IgD-negative memory B cell (primary cell): ENCODE measurements around the gene TBC1D8. TPM values are rescaled to one million over a fixed set of nuclear protein-coding genes. Genes with fewer than 3 reads are reported as not detected.
A peak's percentile ranks its signal among the peaks of the same experiment; 100 is the strongest.

ENCODE experiments used
- H3K27ac Mint-ChIP-seq, 3 donors: one replicate each; pipeline ENCODE4 v1.8.0; 2020 to 2022; ENCODE audit warnings: mild to moderate bottlenecking in 3 of 3, mixed read lengths in 3 of 3, moderate library complexity in 1 of 3
- H3K27me3 Mint-ChIP-seq: one replicate; pipeline ENCODE4 v1.8.0; 2021; ENCODE audit warnings: mixed read lengths
- H3K36me3 Mint-ChIP-seq: one replicate; pipeline ENCODE4 v1.8.0; 2020; ENCODE audit warnings: mild to moderate bottlenecking, mixed read lengths
- H3K4me1 Mint-ChIP-seq, 3 donors: one replicate each; pipeline ENCODE4 v1.8.0; 2020 to 2022; ENCODE audit warnings: mixed read lengths in 3 of 3, mild to moderate bottlenecking in 1 of 3
- H3K4me3 Mint-ChIP-seq, 4 donors: one replicate each; pipeline ENCODE4 v1.8.0; 2020 to 2022; ENCODE audit warnings: mild to moderate bottlenecking in 4 of 4, mixed read lengths in 4 of 4, moderate library complexity in 3 of 4
- H3K9me3 Mint-ChIP-seq, 3 donors: one replicate each; pipeline ENCODE4 v1.8.0; 2020 to 2021; ENCODE audit warnings: mixed read lengths in 3 of 3, mild to moderate bottlenecking in 1 of 3
- polyA plus RNA-seq: library from polyadenylated mRNA; unstranded; fragments of 300-500 nt; fragmentation: Illumina TruSeq; gene quantifications from one replicate; pipeline ENCODE4 v1.2.3, GENCODE V29; 2021

Gene TBC1D8
- polyA plus RNA-seq, 1 donor from 2014 or later, result 0.78 TPM

- Mint-ChIP-seq H3K36me3 (no peaks in the 10 kb centered on the region), H3K27me3 (no peaks in the 10 kb centered on the region), H3K4me1 (peaks cover 0 to 3% (median 0%) of the 10 kb centered on the region in 3 donors), H3K4me3 (no peak overlapping the region), H3K9me3 (no peaks in the 10 kb centered on the region), H3K27ac (no peak overlapping the region)
These were observed 188.2 kb downstream of the TBC1D8 start for GRCh38 chr2:100963026-100963375.

- Mint-ChIP-seq H3K27ac (no peak overlapping the region), H3K27me3 (no peaks in the 10 kb centered on the region)
These were observed 188.7 kb downstream of the TBC1D8 start for GRCh38 chr2:100962366-100963025.

DNA sequence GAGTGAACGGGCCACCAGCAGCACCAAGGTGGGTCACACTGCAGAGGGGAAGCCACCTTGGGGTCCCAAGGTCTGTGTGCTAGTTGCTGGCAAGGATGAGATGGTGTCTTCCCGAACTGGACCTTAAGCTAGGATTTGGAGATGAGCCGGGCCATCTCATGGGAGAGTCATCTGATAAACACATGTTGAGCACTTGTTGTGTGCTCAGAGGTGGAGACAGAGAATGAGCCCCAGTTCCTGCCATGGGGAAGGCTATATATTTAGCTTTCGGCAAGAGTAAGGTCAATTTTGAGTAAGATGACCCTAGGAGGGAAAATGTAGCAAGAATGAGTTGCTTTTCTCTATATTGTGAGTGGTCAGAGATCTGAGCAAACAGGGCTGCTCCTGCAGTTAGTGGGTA, 190.5 kb downstream of the TBC1D8 start:
- no peak overlapping the region for H3K27ac Mint-ChIP-seq
- H3K4me3 Mint-ChIP-seq, result no peak overlapping the region
- peaks cover 0 to 2% (median 0%) of the 10 kb centered on the region in 3 donors for H3K9me3 Mint-ChIP-seq
- H3K4me1 Mint-ChIP-seq, result peaks cover 0 to 3% (median 0%) of the 10 kb centered on the region in 3 donors
- no peaks in the 10 kb centered on the region for H3K27me3 Mint-ChIP-seq
- H3K36me3 Mint-ChIP-seq, result no peaks in the 10 kb centered on the region

More at GRCh38 chr2:100962366-100963025, 188.7 kb downstream of the TBC1D8 start:
- no peaks in the 10 kb centered on the region for H3K36me3 Mint-ChIP-seq
- peaks cover 0 to 3% (median 0%) of the 10 kb centered on the region in 3 donors for H3K4me1 Mint-ChIP-seq
- H3K9me3 Mint-ChIP-seq, result no peaks in the 10 kb centered on the region
- no peak overlapping the region for H3K4me3 Mint-ChIP-seq

DNA sequence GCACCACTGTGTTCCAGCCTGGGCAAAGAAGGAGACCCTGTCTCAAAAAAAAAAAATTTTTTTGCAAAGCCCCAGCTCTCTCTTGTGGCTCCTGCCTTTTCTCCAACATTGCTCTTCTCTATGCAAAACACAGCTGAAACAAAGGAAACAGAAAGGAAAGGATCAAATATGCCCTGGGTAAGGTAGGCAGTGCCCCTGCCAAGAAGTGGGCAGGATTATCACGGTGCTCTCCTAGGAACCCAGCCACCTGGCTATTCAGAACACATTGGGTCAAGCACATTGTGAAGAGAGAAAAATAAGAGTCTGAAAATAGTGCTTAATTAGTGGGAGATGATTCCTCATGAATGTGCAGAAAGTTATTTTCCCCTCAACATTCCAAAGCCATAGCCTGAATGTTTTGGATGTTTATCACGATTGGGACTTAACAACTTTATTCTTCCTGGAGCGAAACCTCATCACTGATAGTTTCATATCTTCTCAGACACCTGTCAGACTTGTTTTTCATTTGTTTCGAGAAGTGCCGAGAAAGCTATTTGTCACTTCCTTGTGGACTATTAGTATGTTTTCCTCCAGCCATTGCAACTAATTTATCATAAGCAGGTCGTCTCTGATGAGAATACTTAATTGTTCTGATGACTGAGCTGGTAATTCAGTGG, 191.8 kb downstream of the TBC1D8 start:
- H3K36me3 Mint-ChIP-seq, result no peaks in the 10 kb centered on the region
- H3K4me1 Mint-ChIP-seq, result peaks cover 0 to 3% (median 0%) of the 10 kb centered on the region in 3 donors
- no peaks in the 10 kb centered on the region for H3K27me3 Mint-ChIP-seq
- H3K4me3 Mint-ChIP-seq, result no peak overlapping the region
- H3K9me3 Mint-ChIP-seq, result peaks cover 0 to 2% (median 0%) of the 10 kb centered on the region in 3 donors
- H3K27ac Mint-ChIP-seq, result no peak overlapping the region

GRCh38 chr2:100957996-100958653, 193.1 kb downstream of the TBC1D8 start:
- Mint-ChIP-seq H3K27ac (no peak overlapping the region), H3K4me3 (peak overlapping the region in 1 of 4 donors; percentile 49), H3K27me3 (no peaks in the 10 kb centered on the region), H3K36me3 (no peaks in the 10 kb centered on the region), H3K4me1 (peaks cover 0 to 3% (median 0%) of the 10 kb centered on the region in 3 donors), H3K9me3 (peaks cover 0 to 2% (median 0%) of the 10 kb centered on the region in 3 donors)

Other genes with a start within 250 kb of the TBC1D8 start
- 4,953 TPM for gene RPL31, start 149.1 kb downstream of the TBC1D8 start, polyA plus RNA-seq
- gene CNOT11, start 101.5 kb upstream of the TBC1D8 start, polyA plus RNA-seq, result 46.8 TPM
- 30.3 TPM for gene RNF149, start 157.3 kb upstream of the TBC1D8 start, polyA plus RNA-seq
- gene CREG2, start 236.1 kb upstream of the TBC1D8 start, polyA plus RNA-seq, result 0.06 TPM